CD4-positive, alpha-beta T cell treated with Interleukin-4 for 1 hour (primary cell): ENCODE data around the gene PARD3.
A peak's percentile ranks its signal among the peaks of the same experiment; 100 is the strongest.
"Not testable (repeated sequence)": the region's sequence is repeated elsewhere in the genome, so short reads cannot be mapped to it uniquely, and the experiment has no call there.

Experiments
- DNase-seq, 2 donors: peaks; one replicate each; pipeline ENCODE4 v3.0.0-alpha.2; 2020 to 2022

The PARD3 gene

GRCh38 chr10:34405611-34406462, 409.3 kb downstream of the PARD3 start:
- DNase-seq, result no peak

GRCh38 chr10:34403512-34403911, 411.6 kb downstream of the PARD3 start:
- no peak for DNase-seq

- no peak for DNase-seq
Observed at GRCh38 chr10:34400075-34400474, 415.0 kb downstream of the PARD3 start.

GRCh38 chr10:34399013-34399412, 416.1 kb downstream of the PARD3 start:
- no peak for DNase-seq

GRCh38 chr10:34397324-34397723, 417.8 kb downstream of the PARD3 start:
- DNase-seq, result no peak

GRCh38 chr10:34396663-34397062, 418.4 kb downstream of the PARD3 start:
- DNase-seq, result no peak

- DNase-seq, result no peak
Observed at GRCh38 chr10:34392641-34393170, 422.4 kb downstream of the PARD3 start.

GRCh38 chr10:34391168-34391567, 423.9 kb downstream of the PARD3 start:
- DNase-seq, result not testable (repeated sequence)

- DNase-seq, result no peak
Observed at GRCh38 chr10:34389801-34390200, 425.3 kb downstream of the PARD3 start.

- DNase-seq, result no peak
Observed at GRCh38 chr10:34386921-34387320, 428.2 kb downstream of the PARD3 start.

GRCh38 chr10:34384372-34384771, 430.7 kb downstream of the PARD3 start:
- DNase-seq, result no peak

GRCh38 chr10:34382626-34383025, 432.5 kb downstream of the PARD3 start:
- no peak for DNase-seq

- DNase-seq, result no peak
Observed at GRCh38 chr10:34380856-34381255, 434.2 kb downstream of the PARD3 start.

- DNase-seq, result no peak
Observed at GRCh38 chr10:34378297-34378696, 436.8 kb downstream of the PARD3 start.

GRCh38 chr10:34377833-34378232, 437.3 kb downstream of the PARD3 start:
- DNase-seq, result no peak

GRCh38 chr10:34374356-34375045, 440.6 kb downstream of the PARD3 start:
- DNase-seq, result peak in 1 of 2 donors; percentile 0

GRCh38 chr10:34373211-34373610, 441.9 kb downstream of the PARD3 start:
- no peak for DNase-seq

- DNase-seq, result no peak
Observed at GRCh38 chr10:34372509-34372908, 442.6 kb downstream of the PARD3 start.

- DNase-seq, result no peak
Observed at GRCh38 chr10:34370126-34370525, 445.0 kb downstream of the PARD3 start.

- no peak for DNase-seq
Observed at GRCh38 chr10:34369120-34369519, 446.0 kb downstream of the PARD3 start.

- DNase-seq, result no peak
Observed at GRCh38 chr10:34364253-34365037, 450.7 kb downstream of the PARD3 start.

GRCh38 chr10:34360984-34361383, 454.1 kb downstream of the PARD3 start:
- no peak for DNase-seq

GRCh38 chr10:34359435-34359813, 455.7 kb downstream of the PARD3 start:
- no peak for DNase-seq
